HG03575 (cell line): ENCODE data around the gene HS6ST2.

Experiments
- ATAC-seq: cut with Tn5 transposase; IDR thresholded peaks from one replicate; pipeline ENCODE4 v1.9.1; 2021; ENCODE audit not compliant: unreplicated experiment, insufficient number of reproducible peaks, low FRiP score; ENCODE audit errors: extremely low read depth

HS6ST2 gene

GRCh38 chrX:132657876-132658275 lies 300.6 kb downstream of the HS6ST2 start:
- no peak for ATAC-seq

DNA sequence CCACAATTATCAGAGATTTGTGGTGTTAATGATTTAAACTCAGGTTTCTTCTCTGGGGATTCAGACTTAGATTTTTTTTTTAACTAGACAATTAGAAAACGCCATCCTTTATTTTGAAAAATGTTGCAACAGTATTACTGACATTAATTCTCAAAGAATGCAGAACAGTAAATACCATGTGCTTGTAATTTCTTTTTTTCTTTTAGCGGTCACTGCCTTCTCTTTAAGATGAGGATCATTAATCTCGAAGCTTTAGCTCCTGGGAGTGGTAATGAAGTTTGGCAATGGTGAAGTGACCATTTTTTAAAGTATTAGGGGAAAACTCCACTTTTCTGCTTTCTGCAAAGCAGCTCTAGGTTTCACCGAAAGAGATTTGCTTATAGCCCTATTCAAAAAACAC lies 305.6 kb downstream of the HS6ST2 start:
- ATAC-seq, result no peak

DNA sequence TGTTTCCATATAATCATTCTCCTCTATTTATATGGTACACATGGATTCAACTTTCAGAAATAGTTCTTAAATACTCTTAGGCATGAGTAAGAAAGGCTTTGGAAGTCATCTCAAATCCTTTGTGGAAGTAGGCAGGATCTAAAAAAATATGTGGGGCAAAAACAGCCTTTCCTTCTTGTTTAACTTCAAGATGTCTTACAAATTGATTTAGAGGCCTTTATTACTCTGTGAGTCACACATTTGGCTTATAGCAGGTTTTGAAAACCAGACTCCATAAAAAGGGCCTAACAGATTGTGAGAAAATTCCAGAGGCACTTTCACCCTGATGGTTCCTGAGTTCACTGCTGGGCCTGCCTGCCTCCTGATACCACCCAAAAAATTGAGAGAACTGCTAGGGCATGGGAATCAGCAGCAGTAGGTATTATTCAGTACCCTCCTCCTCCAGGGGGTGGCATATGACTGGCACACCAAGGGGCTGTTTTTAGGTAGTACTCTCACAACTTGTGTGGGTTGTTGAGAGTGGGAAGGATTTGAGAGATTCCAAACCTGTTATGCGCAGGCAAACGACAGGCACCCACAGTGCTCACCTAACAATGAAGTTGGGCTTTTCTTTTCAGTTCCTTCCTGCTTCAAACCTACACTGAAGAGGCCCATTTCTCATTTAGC lies 306.9 kb downstream of the HS6ST2 start:
- no peak for ATAC-seq

GRCh38 chrX:132648895-132649294 lies 309.5 kb downstream of the HS6ST2 start:
- no peak for ATAC-seq

GRCh38 chrX:132639446-132639845 lies 319.0 kb downstream of the HS6ST2 start:
- ATAC-seq, result no peak

DNA sequence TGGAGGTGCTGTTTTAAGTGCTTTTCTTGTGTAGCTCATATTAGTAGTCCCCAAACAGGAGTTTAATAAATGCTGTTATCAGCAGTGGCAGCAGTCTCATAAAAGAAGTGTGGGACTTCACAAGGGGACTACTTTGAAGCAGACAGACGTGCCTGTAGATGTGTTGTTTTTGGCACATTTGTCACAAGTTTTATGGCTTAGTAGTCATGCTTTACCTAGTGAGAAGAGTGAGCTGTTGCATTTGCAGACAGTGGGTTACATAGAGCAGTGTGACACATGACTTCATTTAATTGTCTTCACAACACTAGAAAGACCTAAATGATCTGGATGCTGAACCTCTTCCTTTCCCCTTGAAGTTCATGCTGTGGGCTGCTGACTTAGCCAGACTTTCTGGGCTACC lies 320.1 kb downstream of the HS6ST2 start:
- no peak for ATAC-seq

DNA sequence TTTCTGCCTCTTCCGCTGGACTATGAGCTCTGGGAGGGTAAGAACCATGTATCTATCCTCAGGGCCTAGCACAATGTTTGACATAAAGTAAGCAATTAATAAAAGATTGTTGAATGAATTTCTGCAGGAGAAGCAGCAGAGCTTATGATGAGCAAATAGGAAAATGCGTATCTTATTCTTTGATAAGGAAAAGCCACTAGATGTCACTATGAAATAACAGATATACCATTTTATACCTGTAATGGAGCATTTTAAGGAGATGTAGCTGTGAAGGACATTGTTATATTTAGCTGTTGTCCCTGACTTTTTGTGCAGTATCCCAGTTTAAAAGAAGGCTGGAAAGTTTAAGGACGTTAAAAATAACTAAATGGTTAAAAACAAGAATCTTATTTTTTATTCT lies 322.3 kb downstream of the HS6ST2 start:
- no peak for ATAC-seq

DNA sequence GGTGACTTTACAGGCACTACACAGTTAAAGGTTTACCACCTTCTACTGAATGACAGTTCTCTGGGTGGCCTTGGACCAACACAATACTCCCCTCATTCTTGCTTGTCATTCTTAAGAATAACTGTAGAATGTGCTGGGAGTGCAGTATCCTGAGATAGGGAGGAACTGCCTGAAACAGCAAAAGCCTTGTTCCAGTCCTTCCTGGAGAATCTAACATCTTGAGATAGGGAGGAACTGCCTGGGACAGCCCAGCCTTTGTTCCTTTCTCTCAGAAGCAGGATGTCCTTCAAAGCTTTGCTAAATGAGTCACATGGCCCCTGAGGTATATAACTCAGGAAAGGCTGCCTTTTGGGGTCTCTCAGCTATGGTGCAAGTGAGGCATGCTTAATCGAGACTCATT lies 323.9 kb downstream of the HS6ST2 start:
- ATAC-seq, result no peak

- no peak for ATAC-seq
Observed at GRCh38 chrX:132631579-132632232, 326.7 kb downstream of the HS6ST2 start.

- no peak for ATAC-seq
Observed at GRCh38 chrX:132624466-132624865, 334.0 kb downstream of the HS6ST2 start.

GRCh38 chrX:132623942-132624341 lies 334.5 kb downstream of the HS6ST2 start:
- no peak for ATAC-seq

- no peak for ATAC-seq
Observed at GRCh38 chrX:132623300-132623699, 335.1 kb downstream of the HS6ST2 start.

DNA sequence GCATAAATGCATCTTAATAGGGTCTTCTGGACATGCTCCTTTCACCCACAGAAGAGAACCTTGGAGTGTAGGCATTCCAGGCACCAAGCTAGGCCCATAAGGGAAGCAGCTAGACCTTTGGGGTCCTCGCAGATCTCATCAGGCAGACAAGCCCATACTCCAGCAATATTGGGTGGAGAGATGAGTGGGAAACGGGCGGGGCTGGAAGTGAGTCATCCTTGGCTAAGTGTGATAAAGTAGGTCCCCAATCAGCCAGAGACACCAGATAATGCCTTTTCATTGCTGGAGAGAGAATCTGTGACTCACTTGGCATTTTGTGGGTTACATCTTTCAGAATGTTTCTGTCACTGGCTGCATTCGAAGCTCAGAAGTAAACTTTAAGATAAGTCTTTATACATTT lies 336.3 kb downstream of the HS6ST2 start:
- ATAC-seq, result no peak

- no peak for ATAC-seq
Observed at GRCh38 chrX:132618810-132619209, 339.6 kb downstream of the HS6ST2 start.

DNA sequence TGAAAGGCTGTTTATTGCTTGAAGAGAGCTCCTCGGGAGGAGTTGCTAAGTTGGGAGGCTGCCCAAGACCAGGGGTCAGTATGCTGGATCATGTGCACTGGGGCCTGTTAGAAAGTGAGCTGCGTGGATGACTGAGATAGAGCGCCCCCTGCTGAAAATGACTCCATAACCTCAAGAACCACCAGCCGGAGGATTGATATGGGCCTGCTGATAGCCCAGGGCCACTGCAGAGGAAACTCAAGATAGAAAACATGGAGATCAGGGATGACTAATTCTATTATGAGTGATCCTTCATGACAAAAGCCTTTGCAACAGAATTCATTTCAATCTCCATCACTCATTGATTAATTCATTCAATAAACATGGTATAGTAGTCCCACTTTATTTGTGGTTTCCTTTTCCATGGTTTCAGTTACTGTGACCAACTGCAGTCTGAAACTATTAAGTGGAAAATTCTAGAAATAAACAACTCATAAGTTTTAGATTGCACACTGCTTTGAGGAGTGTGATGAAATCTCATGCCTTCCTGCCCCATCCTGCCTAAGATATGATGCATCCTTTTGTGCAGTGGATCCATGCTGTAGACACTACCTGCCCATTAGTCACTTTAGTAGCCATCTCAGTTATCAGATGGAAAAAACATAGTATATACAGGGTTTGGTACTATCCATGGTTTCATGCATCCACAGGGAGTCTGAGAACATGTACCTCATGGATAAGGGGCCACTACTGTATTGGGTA lies 342.9 kb downstream of the HS6ST2 start:
- ATAC-seq, result no peak

DNA sequence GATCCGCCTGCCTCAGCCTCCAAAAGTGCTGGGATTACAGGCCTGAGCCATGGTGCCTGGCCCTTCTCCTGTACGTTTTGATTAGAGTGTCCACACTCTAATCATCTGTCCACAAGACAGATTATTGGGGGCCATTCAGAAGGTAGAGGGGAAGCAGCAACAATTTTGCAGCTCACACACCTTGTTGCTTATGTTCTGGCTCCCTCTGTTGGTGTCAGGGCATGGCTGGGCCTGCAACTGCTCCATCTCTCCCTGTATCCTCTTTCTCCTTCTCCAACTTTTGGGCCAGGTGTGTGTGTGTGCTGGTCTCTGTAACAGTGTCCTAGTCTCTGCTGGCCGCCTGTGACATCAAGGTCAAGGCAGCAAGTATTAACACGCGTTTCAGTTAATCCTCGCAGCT lies 344.1 kb downstream of the HS6ST2 start:
- ATAC-seq, result no peak

- no peak for ATAC-seq
Observed at GRCh38 chrX:132613801-132614200, 344.6 kb downstream of the HS6ST2 start.

DNA sequence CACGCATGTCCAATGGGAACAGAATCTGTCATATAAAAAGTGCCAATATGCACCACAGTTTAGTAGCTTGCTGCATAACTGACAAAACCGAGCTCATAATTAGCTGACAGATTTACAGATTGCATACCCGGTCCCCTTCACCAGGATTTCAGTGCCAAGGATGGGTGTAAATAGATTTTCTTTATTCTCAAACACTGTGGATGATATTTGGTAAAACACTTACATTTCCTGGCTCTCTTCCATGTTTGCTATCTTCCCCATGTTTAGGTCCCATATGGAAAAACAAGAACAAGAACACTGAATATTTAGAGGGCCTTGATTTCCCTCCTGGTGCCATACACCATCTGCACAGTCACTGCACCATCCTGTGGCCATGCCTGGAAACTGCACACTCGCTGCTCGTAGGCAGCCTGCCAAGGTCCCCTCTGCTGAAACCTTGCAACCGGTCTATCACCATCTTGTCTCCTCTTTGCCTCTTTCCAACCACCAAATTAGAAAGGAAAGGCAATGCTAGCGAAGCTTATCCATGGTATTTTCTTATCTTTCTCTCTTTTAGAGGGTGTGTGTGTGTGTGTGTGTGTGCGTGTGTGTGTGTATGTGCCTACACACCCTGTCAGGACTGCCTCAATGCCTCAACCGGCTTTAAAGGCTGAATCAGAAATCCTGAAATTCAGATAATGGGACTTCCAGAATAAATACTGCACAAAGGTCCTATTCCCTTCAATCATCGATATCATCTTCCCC lies 345.4 kb downstream of the HS6ST2 start:
- ATAC-seq, result no peak

DNA sequence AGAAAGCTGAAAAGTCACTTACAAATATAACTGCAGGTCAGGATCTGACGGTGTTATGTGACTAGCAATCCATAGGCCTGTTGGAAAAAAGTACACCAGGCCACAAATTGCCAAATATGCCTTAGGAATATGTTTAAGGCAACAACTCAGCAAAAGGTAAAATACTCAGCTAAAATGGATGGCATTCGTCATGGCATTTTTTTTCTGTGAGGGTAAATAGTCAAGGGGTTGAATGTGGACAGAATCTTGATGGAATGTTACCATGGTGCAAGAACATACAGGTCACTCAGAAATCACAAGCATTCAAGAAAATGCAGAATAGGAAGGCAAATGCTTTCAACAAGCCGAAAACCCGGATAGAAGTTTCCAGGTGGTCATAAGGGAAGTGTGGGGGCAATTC lies 347.9 kb downstream of the HS6ST2 start:
- ATAC-seq, result no peak
